TTC549 (cell line): ENCODE data around the gene SMIM24.
"Not testable (repeated sequence)": the region's sequence is repeated elsewhere in the genome, so short reads cannot be mapped to it uniquely, and the experiment has no call there.

ENCODE experiments used
- FAIRE-seq: peaks from 2 replicates; lab custom pipeline; 2012; peaks lifted over from hg19 to GRCh38; lab: Jason Lieb, UNC

SMIM24 gene

DNA sequence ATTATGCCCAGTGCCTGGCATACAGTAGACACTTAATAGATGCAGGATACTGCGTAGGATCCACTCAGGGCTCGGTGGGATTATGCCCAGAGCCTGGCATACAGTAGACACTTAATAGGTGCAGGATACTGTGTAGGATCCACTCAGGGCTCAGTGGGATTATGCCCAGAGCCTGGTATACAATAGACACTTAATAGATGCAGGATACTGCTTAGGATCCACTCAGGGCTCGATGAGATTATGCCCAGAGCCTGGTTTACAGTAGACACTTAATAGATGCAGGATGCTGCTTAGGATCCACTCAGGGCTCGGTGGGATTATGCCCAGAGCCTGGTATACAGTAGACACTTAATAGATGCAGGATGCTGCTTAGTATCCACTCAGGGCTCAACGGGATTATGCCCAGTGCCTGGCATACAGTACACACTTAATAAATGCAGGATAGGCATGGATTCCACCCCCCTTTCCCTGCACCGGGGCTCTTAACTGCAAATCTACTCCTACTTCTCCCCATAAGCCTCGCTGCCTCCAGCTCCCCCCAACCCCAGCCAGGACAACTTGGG lies 24.9 kb downstream of the SMIM24 start:
- FAIRE-seq: no peak

- FAIRE-seq: no peak
These were observed 25.5 kb downstream of the SMIM24 start for GRCh38 chr19:3454656-3455392.

DNA sequence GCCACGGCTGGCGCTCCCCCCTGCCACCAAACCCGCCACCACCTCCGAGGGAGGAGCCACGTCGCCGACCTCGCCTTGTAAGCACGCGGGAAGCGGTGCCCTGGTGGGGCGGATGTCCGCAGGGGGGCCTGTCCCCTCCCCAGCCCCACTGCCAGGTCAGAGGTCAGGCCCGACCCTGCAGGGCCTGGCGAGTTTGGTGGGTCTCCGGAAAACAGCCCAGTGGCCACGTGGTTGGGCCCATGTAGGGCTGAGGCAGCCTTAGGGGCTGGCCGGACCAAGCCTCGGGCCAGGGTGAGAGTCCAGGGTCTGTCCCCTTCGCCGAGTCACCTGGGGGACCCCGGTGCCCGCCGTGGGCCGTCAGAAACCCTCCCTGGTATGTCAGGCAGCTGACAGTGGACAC lies 26.5 kb downstream of the SMIM24 start:
- no peak for FAIRE-seq

DNA sequence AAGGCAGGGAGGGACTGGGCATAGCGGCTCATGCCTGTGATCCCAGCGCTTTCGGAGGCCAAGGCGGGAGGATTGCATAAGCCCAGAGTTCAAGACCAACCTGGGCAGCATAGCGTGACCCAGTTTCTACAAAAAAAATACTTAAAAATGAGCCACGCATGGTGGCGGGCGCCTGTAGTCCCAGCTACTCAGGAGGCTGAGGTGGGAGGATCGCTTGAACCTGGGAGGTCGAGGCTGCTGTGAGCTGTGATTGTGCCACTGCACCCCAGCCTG lies 27.4 kb downstream of the SMIM24 start:
- FAIRE-seq: not testable (repeated sequence)

DNA sequence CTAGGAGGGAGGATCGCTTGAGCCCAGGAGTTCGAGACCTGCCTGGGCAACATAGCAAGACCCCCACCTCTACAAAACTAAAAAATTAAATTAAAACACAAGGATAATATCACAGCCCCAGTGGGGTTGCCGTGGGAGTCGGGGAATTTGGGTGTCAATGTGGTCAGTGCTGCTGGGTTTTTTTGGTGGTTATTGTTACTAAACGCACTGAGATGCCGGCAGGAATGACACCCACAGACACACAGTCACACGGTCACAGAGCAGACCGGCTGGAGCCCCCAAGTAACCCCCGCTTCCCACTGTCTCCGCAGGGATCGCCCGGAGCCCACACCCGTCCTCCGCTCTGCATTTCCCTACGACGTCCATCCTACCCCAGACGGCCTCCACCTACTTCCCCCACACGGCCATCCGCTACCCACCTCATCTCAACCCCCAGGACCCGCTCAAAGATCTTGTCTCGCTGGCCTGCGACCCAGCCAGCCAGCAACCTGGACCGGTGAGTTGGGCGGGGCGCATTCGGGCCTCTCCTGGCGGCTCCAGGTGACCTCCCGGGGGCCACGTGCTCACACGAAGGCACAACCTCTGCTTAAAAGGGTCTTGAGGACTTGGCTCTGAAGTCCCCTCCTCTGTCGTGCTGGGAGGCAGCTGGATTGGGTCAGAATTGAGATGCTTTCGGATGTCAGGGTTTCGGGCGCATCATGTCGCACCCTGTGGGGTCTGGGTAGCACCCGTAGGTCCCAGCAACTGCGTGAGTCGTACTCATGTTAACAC lies 28.0 kb downstream of the SMIM24 start:
- FAIRE-seq: no peak

DNA sequence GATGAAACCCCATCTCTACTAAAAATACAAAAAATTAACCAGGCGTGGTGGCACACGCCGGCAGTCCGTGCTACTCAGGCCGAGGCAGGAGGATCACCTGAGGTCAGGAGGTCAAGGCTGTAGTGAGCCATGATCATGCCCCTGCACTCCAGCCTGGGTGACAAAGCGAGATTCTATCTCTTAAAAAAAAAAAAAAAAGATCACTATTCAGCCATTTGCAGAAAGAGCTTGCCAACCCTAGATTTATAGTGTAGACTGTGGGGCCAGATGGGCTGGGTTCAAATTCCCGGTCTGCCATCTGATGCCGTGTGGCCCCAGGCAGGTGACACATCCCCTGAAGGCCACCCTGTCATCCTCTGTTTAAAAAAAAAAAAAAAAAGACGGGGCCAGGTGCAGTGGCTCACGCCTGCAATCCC lies 28.9 kb downstream of the SMIM24 start:
- no peak for FAIRE-seq

DNA sequence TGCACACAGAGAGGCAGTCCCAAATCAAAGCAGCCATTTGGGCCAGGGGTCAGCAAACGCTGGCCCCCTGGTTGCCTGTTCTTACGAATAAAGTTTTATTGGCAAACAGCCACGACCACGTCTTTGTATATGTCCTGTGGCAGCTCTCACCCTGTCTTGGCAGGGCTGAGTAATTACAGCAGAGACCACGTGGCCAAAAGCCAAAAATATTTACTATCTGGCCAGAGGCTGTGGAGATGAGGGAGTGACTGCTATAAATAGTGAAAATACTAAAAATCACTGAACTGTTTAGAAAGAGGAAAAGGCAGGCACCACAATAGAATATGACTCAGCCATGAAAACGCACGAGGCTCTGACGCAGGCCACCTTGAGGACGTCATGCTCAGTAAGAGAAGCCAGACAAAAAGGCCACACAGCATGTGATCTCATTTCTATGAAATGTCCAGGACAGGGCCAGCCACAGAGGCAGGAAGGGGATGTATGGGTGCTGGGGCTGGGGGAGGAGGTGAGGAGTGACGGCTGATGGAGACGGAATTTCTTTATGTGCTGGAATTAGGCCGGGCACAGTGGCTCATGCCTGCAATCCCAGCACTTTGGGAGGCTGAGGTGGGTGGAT lies 29.4 kb downstream of the SMIM24 start:
- no peak for FAIRE-seq

- FAIRE-seq: no peak
These were observed 31.6 kb downstream of the SMIM24 start for GRCh38 chr19:3448616-3449334.

DNA sequence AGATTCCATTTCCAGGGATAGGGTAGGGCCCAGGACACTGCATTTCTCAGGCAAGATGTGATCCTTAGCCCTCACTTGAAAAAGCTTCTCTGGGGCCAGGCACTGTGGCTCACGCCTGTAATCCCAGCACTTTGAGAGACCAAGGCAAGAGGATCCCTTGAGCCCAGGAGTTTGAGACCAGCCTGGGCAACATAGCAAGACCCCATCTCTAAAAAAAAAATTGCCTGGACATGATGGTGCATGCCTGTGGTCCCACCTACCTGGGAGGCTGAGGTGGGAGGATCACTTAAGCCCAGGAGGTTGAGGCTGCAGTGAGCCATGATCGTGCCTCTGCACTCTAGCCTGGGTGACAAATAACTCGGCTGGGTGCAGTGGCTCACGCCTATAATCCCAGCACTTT lies 33.7 kb downstream of the SMIM24 start:
- not testable (repeated sequence) for FAIRE-seq

- FAIRE-seq: no peak
These were observed 35.6 kb downstream of the SMIM24 start for GRCh38 chr19:3444695-3445234.

GRCh38 chr19:3443840-3444694 lies 36.3 kb downstream of the SMIM24 start:
- no peak for FAIRE-seq

GRCh38 chr19:3442487-3443071 lies 37.7 kb downstream of the SMIM24 start:
- no peak for FAIRE-seq

DNA sequence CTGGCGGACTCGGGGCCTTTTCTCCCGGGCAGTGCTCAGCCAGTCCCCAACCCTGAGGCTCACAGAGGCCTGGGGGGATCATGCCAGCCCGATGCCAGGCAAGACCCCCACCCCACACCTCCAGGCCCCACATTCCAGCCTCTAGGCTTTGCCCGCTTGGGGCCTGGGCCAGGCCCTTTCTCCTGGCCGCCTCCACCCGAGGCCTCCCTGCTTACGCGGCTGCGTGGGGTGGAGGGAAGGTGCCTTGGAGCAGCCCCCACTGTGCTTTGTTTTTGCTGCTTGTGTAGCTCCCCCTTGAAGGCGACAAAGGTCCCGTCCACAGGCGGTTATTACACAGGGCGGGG lies 38.4 kb downstream of the SMIM24 start:
- no peak for FAIRE-seq

DNA sequence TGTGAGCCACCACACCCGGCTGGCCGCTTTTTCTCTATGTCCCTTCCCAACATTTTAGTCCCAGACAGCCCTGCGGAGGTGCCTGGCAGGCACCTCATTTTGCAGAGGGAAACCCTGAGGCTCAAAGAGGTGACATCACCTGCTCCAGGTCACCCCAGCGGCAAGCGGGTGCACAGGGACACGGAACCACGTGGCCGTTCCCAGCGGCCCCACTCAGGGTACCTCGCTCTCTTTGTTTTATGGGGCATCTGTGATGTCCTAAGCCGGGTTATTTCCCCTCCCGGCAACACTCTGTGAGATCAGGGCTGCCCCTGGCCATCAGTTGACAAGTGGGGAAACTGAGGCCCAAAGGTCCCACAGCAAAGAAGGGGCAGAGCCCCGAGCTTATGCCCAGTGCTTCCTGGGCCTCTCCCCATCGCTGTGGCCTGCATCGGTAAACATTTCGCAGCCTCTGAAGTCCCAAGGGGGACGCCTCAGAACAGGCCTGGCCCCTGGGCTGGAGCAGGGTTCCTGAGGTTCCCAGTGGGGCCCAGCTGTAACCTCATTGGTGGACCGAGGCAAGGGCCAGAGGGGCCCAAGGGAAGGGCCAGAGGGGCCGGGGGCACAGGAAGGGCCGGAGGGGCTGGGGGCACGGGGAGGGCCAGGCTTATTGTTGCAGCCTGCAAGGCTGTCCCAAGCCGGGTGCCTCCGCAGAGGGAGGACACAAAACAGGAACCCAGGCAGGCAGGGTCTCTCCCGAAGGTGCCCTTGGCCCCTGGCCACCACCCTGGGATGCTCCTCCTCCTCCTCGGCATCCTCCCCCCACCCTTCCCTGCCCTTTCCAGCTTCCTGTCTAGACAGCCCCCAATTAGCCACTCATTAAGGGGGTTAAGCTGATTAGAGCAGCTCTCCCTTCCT lies 39.0 kb downstream of the SMIM24 start:
- FAIRE-seq: no peak

DNA sequence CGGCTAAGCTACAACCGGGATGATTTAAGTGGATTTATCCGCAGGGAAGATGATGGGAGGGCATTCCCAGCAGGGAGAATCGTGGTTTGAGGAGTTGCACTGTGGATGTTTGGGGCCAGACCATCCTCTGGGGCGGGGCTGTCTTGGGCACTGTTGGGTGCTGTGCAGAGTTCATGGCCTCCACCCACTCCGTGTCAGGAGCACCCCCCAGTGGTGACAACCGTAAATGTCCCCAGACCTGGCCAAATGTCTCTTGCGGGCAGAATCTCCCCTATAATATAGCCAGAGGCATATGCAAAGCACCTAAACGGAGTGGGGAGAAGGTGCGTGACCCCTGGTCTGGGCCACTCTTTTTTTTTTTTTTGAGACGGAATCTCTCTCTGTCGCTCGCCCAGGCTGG lies 40.2 kb downstream of the SMIM24 start:
- no peak for FAIRE-seq

DNA sequence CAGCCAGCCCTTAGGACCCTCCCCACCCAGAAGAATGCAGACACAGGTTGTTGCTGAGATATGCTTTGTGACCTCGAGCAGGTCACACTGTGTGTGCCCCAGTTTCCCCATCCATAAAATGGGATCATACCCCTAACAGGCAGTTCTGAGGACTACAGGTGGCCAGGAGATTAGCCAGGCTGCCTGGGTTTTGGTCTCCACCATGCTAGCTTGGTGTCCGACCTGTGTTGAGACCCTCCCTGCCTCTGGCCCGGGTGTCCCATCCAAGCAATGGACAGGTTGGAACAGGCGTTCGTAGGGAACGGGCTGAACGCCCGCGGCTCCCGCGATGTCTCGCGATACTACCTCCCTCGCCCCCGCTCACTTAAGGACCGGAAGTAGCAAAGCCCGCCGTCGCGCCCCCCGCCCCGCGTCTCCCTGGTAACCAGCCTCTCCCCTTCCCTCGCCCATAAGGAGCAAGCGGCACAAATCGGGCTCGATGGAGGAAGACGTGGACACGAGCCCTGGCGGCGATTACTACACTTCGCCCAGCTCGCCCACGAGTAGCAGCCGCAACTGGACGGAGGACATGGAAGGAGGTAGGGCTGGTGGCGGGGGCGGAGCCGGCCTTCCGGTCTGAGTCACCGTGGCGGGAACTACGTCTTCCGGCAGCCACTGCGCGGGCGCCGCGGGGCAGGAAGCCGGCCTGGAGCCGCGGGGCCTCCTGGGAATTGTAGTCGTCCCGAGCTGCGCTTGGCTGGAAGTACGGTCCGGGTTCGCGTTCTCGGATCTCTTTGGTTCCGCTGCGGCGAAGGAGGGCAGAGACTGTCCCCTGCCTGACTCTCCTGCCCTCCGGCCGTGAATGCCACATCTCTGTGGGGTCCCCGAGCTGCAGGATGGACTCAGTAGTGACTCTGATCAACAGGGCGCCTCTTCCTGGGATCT lies 45.4 kb downstream of the SMIM24 start:
- no peak for FAIRE-seq

DNA sequence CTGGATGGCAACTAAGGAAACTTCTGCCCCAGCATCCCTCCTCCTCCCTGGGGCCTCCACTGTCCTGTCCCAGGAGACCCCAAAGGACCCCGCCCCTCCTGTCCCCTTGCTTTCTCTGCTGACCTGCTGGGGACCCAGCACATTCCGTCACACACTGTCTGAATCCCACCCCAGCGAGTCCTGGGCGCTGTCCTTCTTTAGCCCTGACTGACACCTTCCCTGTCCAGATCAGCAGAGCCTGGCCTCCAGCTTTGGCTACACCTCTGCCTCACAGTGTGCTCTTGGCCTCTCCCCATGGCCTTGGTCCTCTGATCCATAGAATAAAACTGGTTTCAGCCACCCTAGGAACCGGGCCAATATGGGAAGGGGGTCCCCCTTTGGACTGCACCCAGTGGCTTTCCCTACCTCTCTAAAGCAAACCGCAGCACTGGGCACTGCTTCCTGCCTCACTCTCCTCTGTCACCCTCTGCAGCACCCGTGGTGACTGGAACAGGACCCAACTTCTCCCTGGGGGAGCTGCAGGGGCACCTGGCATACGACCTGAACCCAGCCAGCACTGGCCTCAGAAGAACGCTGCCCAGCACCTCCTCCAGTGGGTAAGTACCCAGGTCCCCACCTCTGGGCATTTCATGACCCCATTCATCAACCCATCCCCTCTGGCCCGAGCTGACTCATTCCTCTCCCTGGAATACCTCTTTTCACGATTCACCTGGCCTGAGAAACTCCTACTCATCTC lies 46.4 kb downstream of the SMIM24 start:
- FAIRE-seq: no peak

DNA sequence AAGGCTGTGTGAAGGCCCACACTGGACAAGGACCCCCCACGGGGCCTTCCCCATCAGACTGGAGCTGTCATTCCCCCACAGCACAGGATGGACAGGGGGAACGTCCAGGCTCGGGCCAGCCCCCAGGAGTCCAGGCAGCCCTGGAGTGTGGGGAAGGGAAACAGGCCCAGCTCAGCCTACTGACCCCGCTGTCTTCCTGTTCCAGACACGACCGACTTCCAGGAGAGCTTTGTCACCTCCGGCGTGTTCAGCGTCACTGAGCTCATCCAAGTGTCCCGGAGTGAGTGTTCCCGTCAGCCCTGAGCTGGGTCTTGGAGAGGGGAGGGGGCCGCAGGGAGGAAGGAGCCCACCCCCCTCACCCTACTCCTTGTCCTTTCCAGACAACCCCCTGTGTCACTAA lies 47.0 kb downstream of the SMIM24 start:
- FAIRE-seq: no peak
